ENCODE results near the gene CCDC124.

GRCh38 chr19:17936379-17936778 is 3.6 kb downstream of the CCDC124 start:
- TF ChIP-seq, protein P1, sequence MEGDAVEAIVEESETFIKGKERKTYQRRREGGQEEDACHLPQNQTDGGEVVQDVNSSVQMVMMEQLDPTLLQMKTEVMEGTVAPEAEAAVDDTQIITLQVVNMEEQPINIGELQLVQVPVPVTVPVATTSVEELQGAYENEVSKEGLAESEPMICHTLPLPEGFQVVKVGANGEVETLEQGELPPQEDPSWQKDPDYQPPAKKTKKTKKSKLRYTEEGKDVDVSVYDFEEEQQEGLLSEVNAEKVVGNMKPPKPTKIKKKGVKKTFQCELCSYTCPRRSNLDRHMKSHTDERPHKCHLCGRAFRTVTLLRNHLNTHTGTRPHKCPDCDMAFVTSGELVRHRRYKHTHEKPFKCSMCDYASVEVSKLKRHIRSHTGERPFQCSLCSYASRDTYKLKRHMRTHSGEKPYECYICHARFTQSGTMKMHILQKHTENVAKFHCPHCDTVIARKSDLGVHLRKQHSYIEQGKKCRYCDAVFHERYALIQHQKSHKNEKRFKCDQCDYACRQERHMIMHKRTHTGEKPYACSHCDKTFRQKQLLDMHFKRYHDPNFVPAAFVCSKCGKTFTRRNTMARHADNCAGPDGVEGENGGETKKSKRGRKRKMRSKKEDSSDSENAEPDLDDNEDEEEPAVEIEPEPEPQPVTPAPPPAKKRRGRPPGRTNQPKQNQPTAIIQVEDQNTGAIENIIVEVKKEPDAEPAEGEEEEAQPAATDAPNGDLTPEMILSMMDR (IDR thresholded peaks at IDR 0.05; ENCODE audit: low read depth, low read length, poor library complexity, severe bottlenecking), result no peak
- TF ChIP-seq EZH2phosphoT487 (IDR thresholded peaks at IDR 0.05; ENCODE audit: borderline replicate concordance, low read length), result no peak
